GM21529 (cell line): ENCODE results near the gene CCR7.
A peak's percentile ranks its signal among the peaks of the same experiment; 100 is the strongest.

Experiments
- ATAC-seq: cut with Tn5 transposase; IDR thresholded peaks from one replicate; pipeline ENCODE4 v1.9.1; 2021; ENCODE audit not compliant: unreplicated experiment

CCR7 gene

GRCh38 chr17:40564883-40565768 is at the start of gene CCR7:
TSS of gene CCR7 (minus strand) at chr17:40565472. CDS start at chr17:40565409, 63 bp downstream.
- no peak for ATAC-seq

- peak; percentile 4 for ATAC-seq
Observed at GRCh38 chr17:40614431-40615067, 49.3 kb upstream of the CCR7 start.

GRCh38 chr17:40613467-40614154 is 48.3 kb upstream of the CCR7 start:
- ATAC-seq = no peak

- ATAC-seq = no peak
Observed at GRCh38 chr17:40612599-40613244, 47.5 kb upstream of the CCR7 start.

- ATAC-seq = no peak
Observed at GRCh38 chr17:40611840-40612474, 46.7 kb upstream of the CCR7 start.

- no peak for ATAC-seq
Observed at GRCh38 chr17:40610359-40610758, 45.1 kb upstream of the CCR7 start.

GRCh38 chr17:40608061-40608581 is 42.8 kb upstream of the CCR7 start:
- no peak for ATAC-seq

- ATAC-seq = no peak
Observed at GRCh38 chr17:40607641-40608040, 42.4 kb upstream of the CCR7 start.

GRCh38 chr17:40606548-40607353 is 41.5 kb upstream of the CCR7 start:
- no peak for ATAC-seq

GRCh38 chr17:40605306-40605705 is 40.0 kb upstream of the CCR7 start:
- ATAC-seq = no peak

GRCh38 chr17:40604327-40605080 is 39.2 kb upstream of the CCR7 start:
- no peak for ATAC-seq

- ATAC-seq = no peak
Observed at GRCh38 chr17:40602445-40603443, 37.5 kb upstream of the CCR7 start.

GRCh38 chr17:40600486-40601046 is 35.3 kb upstream of the CCR7 start:
- no peak for ATAC-seq

- ATAC-seq = no peak
Observed at GRCh38 chr17:40599468-40599763, 34.1 kb upstream of the CCR7 start.

- peak; percentile 71 for ATAC-seq
Observed at GRCh38 chr17:40598619-40599467, 33.6 kb upstream of the CCR7 start.

GRCh38 chr17:40598301-40598618 is 33.0 kb upstream of the CCR7 start:
- ATAC-seq = no peak
